ENCODE results near the gene PSMD9.
"Not testable (repeated sequence)": the region's sequence is repeated elsewhere in the genome, so short reads cannot be mapped to it uniquely, and the experiment has no call there.

Gene PSMD9

DNA sequence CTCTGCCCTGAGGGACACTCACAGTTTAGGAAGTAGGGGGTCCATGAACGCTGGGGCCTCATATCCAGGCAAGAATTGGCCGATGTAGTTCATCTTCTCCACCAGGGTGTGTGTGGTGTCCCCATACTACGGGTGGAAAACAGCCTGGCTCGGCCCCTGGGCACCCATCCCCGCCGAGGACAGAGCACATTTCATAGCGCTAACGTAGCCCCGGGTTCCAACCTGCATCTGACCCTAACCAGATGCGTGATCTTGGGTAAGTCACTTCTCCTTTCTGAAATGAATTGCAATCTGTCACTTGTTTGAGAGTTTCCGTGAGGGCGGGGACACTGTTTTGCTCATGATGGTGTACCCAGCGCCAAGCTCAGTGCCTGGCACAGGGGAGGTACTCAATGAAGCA is 38.9 kb upstream of the PSMD9 start:
- no peak for DNase-seq (ENCODE audit: low read depth)
- TF ChIP-seq CTCF (conservative IDR thresholded peaks at IDR 0.05; ENCODE audit: low read depth, low read length): no peak

DNA sequence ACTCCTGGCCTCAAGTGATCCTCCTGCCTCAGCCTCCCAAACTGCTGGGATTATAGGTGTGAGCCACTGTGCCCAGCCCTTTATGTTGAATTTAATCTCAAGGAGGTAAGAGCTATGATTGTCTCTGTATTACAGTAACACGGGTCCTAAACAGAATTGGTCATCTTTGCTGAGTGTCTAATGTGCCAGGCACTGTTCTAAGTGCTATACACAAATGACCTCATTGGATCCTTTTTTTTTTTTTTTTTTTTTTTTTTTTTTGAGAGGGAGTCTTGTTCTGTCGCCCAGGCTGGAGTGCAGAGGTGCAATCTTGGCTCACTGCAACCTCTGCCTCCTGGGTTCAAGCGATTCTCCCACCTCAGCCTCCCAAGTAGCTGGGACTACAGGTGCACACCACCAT is 36.2 kb upstream of the PSMD9 start:
- DNase-seq (ENCODE audit: low read depth); H3K4me3 ChIP-seq (ENCODE audit: low read depth, low read length): not testable (repeated sequence)

More for the DNA sequence above, 38.9 kb upstream of the PSMD9 start:
- H3K4me3 ChIP-seq (ENCODE audit: low read depth, low read length): no peak overlapping the region

- TF ChIP-seq CTCF (conservative IDR thresholded peaks at IDR 0.05; ENCODE audit: low read depth, low read length): no peak
- no peak for DNase-seq (ENCODE audit: low read depth)
- H3K4me3 ChIP-seq (ENCODE audit: low read depth, low read length): no peak overlapping the region
Measured at GRCh38 chr12:121857322-121858246, 31.0 kb upstream of the PSMD9 start.

- no peak for TF ChIP-seq CTCF (conservative IDR thresholded peaks at IDR 0.05; ENCODE audit: low read depth, low read length)
- no peak overlapping the region for H3K4me3 ChIP-seq (ENCODE audit: low read depth, low read length)
- no peak for DNase-seq (ENCODE audit: low read depth)
Measured at GRCh38 chr12:121858318-121858661, 30.3 kb upstream of the PSMD9 start.

- no peak for TF ChIP-seq CTCF (conservative IDR thresholded peaks at IDR 0.05; ENCODE audit: low read depth, low read length)
- H3K4me3 ChIP-seq (ENCODE audit: low read depth, low read length): no peak within 1 kb of the TSS
- DNase-seq (ENCODE audit: low read depth): peak; percentile 73
Measured at GRCh38 chr12:121858662-121859572, 29.7 kb upstream of the PSMD9 start, which contains the start of gene HPD. Gene HPD (minus strand): TSS chr12:121858859. CDS start chr12:121858823, 36 bp downstream.

DNA sequence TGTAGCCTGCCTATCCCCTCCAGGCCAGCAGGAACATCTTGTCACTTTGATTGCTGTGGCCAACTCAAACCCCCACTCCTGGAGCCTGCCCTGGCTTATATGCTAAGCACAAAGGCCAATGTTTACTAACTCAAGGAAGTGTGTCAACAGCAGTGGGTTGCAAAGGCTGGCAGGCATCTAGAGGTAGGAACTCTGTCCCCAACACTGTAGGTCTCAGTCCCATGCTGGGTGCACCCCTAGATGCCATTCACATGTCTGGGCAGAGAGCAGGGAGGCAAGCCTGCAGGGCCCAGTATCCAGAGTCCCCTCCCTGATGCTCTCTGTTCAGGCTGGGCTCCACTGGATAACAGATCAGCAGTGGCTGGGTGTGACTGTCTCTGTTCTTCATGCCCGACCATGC is 28.3 kb upstream of the PSMD9 start:
- no peak for DNase-seq (ENCODE audit: low read depth)
- no peak overlapping the region for H3K4me3 ChIP-seq (ENCODE audit: low read depth, low read length)
- TF ChIP-seq CTCF (conservative IDR thresholded peaks at IDR 0.05; ENCODE audit: low read depth, low read length): no peak

DNA sequence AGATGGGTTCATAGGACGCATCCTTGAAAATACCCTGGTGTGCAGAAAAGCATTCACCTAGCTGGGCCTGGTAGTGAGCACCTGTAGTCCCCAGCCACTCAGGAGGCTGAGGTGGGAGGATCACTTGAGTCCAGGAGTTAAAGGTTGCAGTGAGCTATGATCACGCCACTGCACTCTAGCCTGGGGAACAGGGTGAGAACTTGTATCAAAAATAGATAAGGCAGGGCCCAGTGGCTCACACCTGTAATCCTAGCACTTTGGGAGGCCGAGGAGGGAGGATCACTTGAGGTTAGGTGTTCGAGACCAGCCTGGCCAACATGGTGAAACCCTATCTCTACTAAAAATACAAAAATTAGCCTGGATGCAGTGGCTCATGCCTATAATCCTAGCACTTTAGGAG is 27.9 kb upstream of the PSMD9 start:
- DNase-seq (ENCODE audit: low read depth); H3K4me3 ChIP-seq (ENCODE audit: low read depth, low read length): not testable (repeated sequence)
